GM23338 (cell line): Measurements from ENCODE around the gene ENOX1. TPM values are rescaled to one million over a fixed set of nuclear protein-coding genes. Genes with fewer than 3 reads are reported as not detected.

Experiments
- polyA plus RNA-seq: library from polyadenylated mRNA; unstranded; fragments of >200 nt; fragmentation: Nextera tagmentation; extraction: Ambion mirVana; gene quantifications from 2 replicates; pipeline ENCODE4 v1.2.1, GENCODE V29; 2016
- small RNA-seq: library from RNA; depleted of rRNA; stranded (forward); fragments of <200 nt; gene quantifications from one replicate; pipeline ENCODE3, GENCODE V24; 2014; ENCODE audit warnings: low replicate concordance
- total RNA-seq: library from RNA; depleted of rRNA; stranded (reverse); fragments of >200 nt; shearing (Covaris generic); gene quantifications from 2 replicates; pipeline ENCODE4 v1.2.3, GENCODE V29; 2014; rRNA removed

Gene ENOX1
- total and polyA plus RNA-seq, 2 experiments from 2014 or later = 0.66 to 0.81 TPM

Small RNA genes lying within 50 kb of the gene (small RNA-seq; reads per million reads assigned to genes)
- gene AL162713.1 = not detected

Other genes with a start within 250 kb of the ENOX1 start
- 7.4 and 7.5 TPM in 2 replicates for gene CCDC122, start 92.8 kb upstream of the ENOX1 start, total RNA-seq
- gene CCDC122, start 92.8 kb upstream of the ENOX1 start, polyA plus RNA-seq = 28.0 and 30.6 TPM in 2 replicates
- gene LACC1, start 92.9 kb upstream of the ENOX1 start, total RNA-seq = 4.6 and 7.9 TPM in 2 replicates
- 3.0 and 4.4 TPM in 2 replicates for gene LACC1, start 92.9 kb upstream of the ENOX1 start, polyA plus RNA-seq